B cell (primary cell): ENCODE results near the gene IL20RB. TPM values are rescaled to one million over a fixed set of nuclear protein-coding genes. Genes with fewer than 3 reads are reported as not detected.

Experiments used
- ATAC-seq: fragments of 200-7000 bp; cut with Tn5 transposase; one replicate; pipeline ENCODE4 v1.10.0; 2021; ENCODE audit warnings: low read depth, mild to moderate bottlenecking, moderate number of reproducible peaks, moderate library complexity
- CTCF ChIA-PET: fragments of 350-600 bp; sonication (Branson Sonifier 250); formaldehyde crosslinking; loops from one replicate; lab custom pipeline; 2021; ENCODE audit warnings: antibody characterized with exemption, inconsistent platforms; lab: Charles Lee
- POLR2A ChIA-PET: fragments of 350-600 bp; sonication (Branson Sonifier 250); formaldehyde crosslinking; loops from one replicate; lab custom pipeline; 2021; ENCODE audit warnings: antibody characterized with exemption; lab: Charles Lee
- DNase-seq: peaks from one replicate; pipeline ENCODE4 v3.0.0; 2013
- H2AFZ ChIP-seq: 2 replicates; pipeline ENCODE4 v1.6.1; 2012; ENCODE audit warnings: mild to moderate bottlenecking, low read depth, low read length; ENCODE audit not compliant: insufficient read depth, poor library complexity, severe bottlenecking
- H3K27ac ChIP-seq, 2 donors: 1 replicate in 1 of 2; 2 replicates in 1 of 2; pipeline ENCODE4 v1.5.1; 2012 to 2013; ENCODE audit warnings: low read length in 2 of 2, mild to moderate bottlenecking in 2 of 2, moderate library complexity in 1 of 2
- H3K27me3 ChIP-seq, 4 experiments: fragments of 200-600 bp in 1 of 4; sonication (generic) in 1 of 4; replicated peaks in 1 of 4; 1 replicate in 2 of 4; 2 replicates in 2 of 4; pipeline versions ENCODE4 v1.6.1 to v1.7.0; 2013 to 2016; ENCODE audit warnings: low read length in 3 of 4, mild to moderate bottlenecking in 2 of 4, mixed read lengths in 1 of 4, moderate library complexity in 1 of 4; ENCODE audit not compliant: insufficient read depth in 4 of 4, control insufficient read depth in 3 of 4; ENCODE audit errors: control extremely low read depth in 1 of 4
- H3K36me3 ChIP-seq, 2 experiments: replicated peaks in 1 of 2; 1 replicate in 1 of 2; 2 replicates in 1 of 2; pipeline versions ENCODE4 v1.6.1 to v1.7.1; 2013; ENCODE audit warnings: low read length in 1 of 2; ENCODE audit not compliant: insufficient read depth in 2 of 2, control insufficient read depth in 1 of 2; ENCODE audit errors: control extremely low read depth in 1 of 2, extremely low read depth in 1 of 2
- H3K4me1 ChIP-seq, 2 donors: fragments of 200-600 bp in 1 of 2; sonication (generic) in 1 of 2; 1 replicate in 1 of 2; 2 replicates in 1 of 2; pipeline versions ENCODE4 v1.5.1 to v1.6.1; 2013 to 2017; ENCODE audit warnings: low read length in 2 of 2; ENCODE audit not compliant: control insufficient read depth in 2 of 2, insufficient read depth in 2 of 2
- H3K4me2 ChIP-seq: replicated peaks from 2 replicates; pipeline ENCODE3; 2012; ENCODE audit warnings: mild to moderate bottlenecking, low read depth, low read length; ENCODE audit not compliant: poor library complexity, severe bottlenecking
- H3K4me3 ChIP-seq, 5 experiments: fragments of 200-600 bp in 1 of 5; sonication (generic) in 1 of 5; 1 replicate in 3 of 5; 2 replicates in 2 of 5; pipeline versions ENCODE4 v1.5.1 to v1.7.0; 2011 to 2016; ENCODE audit warnings: low read length in 4 of 5, mild to moderate bottlenecking in 4 of 5, low read depth in 2 of 5, control low read depth in 1 of 5, moderate library complexity in 1 of 5; ENCODE audit not compliant: insufficient read depth in 1 of 5; ENCODE audit errors: control extremely low read depth in 1 of 5, extremely low read depth in 1 of 5
- H3K79me2 ChIP-seq: fragments of 200-600 bp; sonication (generic); one replicate; pipeline ENCODE4 v1.6.0; 2016; ENCODE audit warnings: low read length; ENCODE audit not compliant: control insufficient read depth, insufficient read depth
- H3K9ac ChIP-seq: fragments of 200-600 bp; sonication (generic); 2 replicates; pipeline ENCODE4 v1.6.1; 2017; ENCODE audit warnings: mild to moderate bottlenecking, low read length, moderate library complexity
- H3K9me3 ChIP-seq, 3 donors: one replicate each; pipeline versions ENCODE4 v1.6.1 to v1.7.1; 2013; ENCODE audit warnings: low read length in 2 of 3; ENCODE audit not compliant: control insufficient read depth in 2 of 3, insufficient read depth in 1 of 3; ENCODE audit errors: control extremely low read depth in 1 of 3
- H4K20me1 ChIP-seq: 2 replicates; pipeline ENCODE4 v1.6.0; 2012; ENCODE audit warnings: mild to moderate bottlenecking, low read length; ENCODE audit not compliant: insufficient read depth, control insufficient read depth, poor library complexity, severe bottlenecking
- H3K27ac Mint-ChIP-seq: one replicate; pipeline ENCODE4 v1.8.0; 2021; ENCODE audit warnings: mixed read lengths
- H3K27me3 Mint-ChIP-seq: one replicate; pipeline ENCODE4 v1.8.0; 2021; ENCODE audit warnings: mixed read lengths
- H3K4me1 Mint-ChIP-seq: one replicate; pipeline ENCODE4 v1.8.0; 2021; ENCODE audit warnings: mixed read lengths
- H3K4me3 Mint-ChIP-seq: one replicate; pipeline ENCODE4 v1.8.0; 2021; ENCODE audit warnings: mixed read lengths
- H3K9me3 Mint-ChIP-seq: one replicate; pipeline ENCODE4 v1.8.0; 2022; ENCODE audit warnings: mixed read lengths; ENCODE audit not compliant: insufficient read depth
- CTCF ChIP-seq: fragments of 200-600 bp; IDR thresholded peaks from one replicate; pipeline ENCODE4 v1.8.0; 2022; ENCODE audit warnings: antibody characterized with exemption, mild to moderate bottlenecking
- EZH2 ChIP-seq: IDR thresholded peaks from 2 replicates; pipeline ENCODE4 v1.6.1; 2012; ENCODE audit warnings: borderline replicate concordance, low read depth, mild to moderate bottlenecking, moderate library complexity, low read length; ENCODE audit not compliant: insufficient read depth, poor library complexity, severe bottlenecking
- WGBS: methylation state at CpG from one replicate; pipeline ENCODE4 v1.1.5; 2013; ENCODE audit warnings: missing lambda C conversion rate; ENCODE audit not compliant: insufficient coverage; 5-methylcytosine and 5-hydroxymethylcytosine counted together
- intact Hi-C: fragments of 100-400 bp; cut with micrococcal nuclease; formaldehyde crosslinking; loops from one replicate; pipeline ENCODE4 v1.10.0; 2022
- polyA minus RNA-seq: library from RNA; depleted of rRNA, polyadenylated mRNA; stranded (reverse); fragments of >200 nt; gene quantifications from 2 replicates; pipeline ENCODE4 v1.2.3, GENCODE V29; 2012
- polyA plus RNA-seq: library from polyadenylated mRNA; depleted of rRNA; stranded (reverse); fragments of >200 nt; gene quantifications from 2 replicates; pipeline ENCODE4 v1.2.3, GENCODE V29; 2012
- total RNA-seq, 2 donors: library from RNA; stranded (reverse); fragments of 120-200 nt in 1 of 2; gene quantifications; 1 replicate in 1 of 2; 2 replicates in 1 of 2; pipeline versions ENCODE4 v1.2.3 to v1.2.4, GENCODE V29; 2013 to 2022

Gene IL20RB
- 0.84 and 1.5 TPM in 2 replicates for total RNA-seq
- 0.28 TPM for total RNA-seq (2013)
- polyA plus RNA-seq = 0.22 and 0.58 TPM in 2 replicates
- polyA minus RNA-seq = 1.4 and 2.4 TPM in 2 replicates

- intact Hi-C loops = no loop called here
- Histone ChIP-seq H3K9me3 (no peaks in the 10 kb centered on the region), H3K4me3 (no peak within 1 kb of the TSS), H3K9ac (no peak within 1 kb of the TSS), H3K4me1 (no peaks in the 10 kb centered on the region), H3K27me3 (no peaks in the 10 kb centered on the region), H3K79me2 (no peaks in the 10 kb centered on the region), H3K4me2 (no peak within 1 kb of the TSS), H4K20me1 (no peaks in the 10 kb centered on the region), H2AFZ (no peak within 1 kb of the TSS), H3K36me3 (peaks cover 0 to 2% of the 10 kb centered on the region in 2 experiments), H3K27ac (no peak within 1 kb of the TSS)
- Mint-ChIP-seq H3K4me3 (no peak within 1 kb of the TSS), H3K9me3 (no peaks in the 10 kb centered on the region), H3K27ac (no peak within 1 kb of the TSS), H3K27me3 (no peaks in the 10 kb centered on the region), H3K4me1 (peaks cover 7% of the 10 kb centered on the region)
- DNase-seq = no peak
- TF ChIP-seq CTCF (no peak), EZH2 (no peak)
- ATAC-seq = no peak
- WGBS = 100% methylated on average over 5 of the region's 7 CpGs
- ChIA-PET POLR2A (no interaction called here), CTCF (no interaction called here)
Observed at GRCh38 chr3:136957751-136958288, at the start of gene IL20RB. Gene IL20RB (plus strand): TSS chr3:136957983. CDS start chr3:136958114, 131 bp downstream.

GRCh38 chr3:136908297-136908696, 49.5 kb upstream of the IL20RB start:
- TF ChIP-seq EZH2 (no peak), CTCF (no peak)
- no peaks in the 10 kb centered on the region for H3K27me3 ChIP-seq
- H3K4me2 ChIP-seq = no peak overlapping the region
- 92% methylated on average over 1 of the region's 2 CpGs for WGBS
- peaks cover 66% of the 10 kb centered on the region for H3K4me1 Mint-ChIP-seq
- H3K9me3 Mint-ChIP-seq = peaks cover 6% of the 10 kb centered on the region
- H3K4me1 ChIP-seq = peaks cover 33 to 35% of the 10 kb centered on the region in 2 donors
- POLR2A ChIA-PET = no interaction called here
- no peak overlapping the region for H3K4me3 ChIP-seq
- no peak for ATAC-seq
- peaks cover 0 to 9% of the 10 kb centered on the region in 2 experiments for H3K36me3 ChIP-seq
- H3K9ac ChIP-seq = no peak overlapping the region
- peak overlapping the region in 1 of 2 donors; percentile 66 for H3K27ac ChIP-seq
- no peak overlapping the region for H2AFZ ChIP-seq
- peaks cover 0 to 35% (median 18%) of the 10 kb centered on the region in 3 donors for H3K9me3 ChIP-seq
- H4K20me1 ChIP-seq = peaks cover 61% of the 10 kb centered on the region
- no peak overlapping the region for H3K27ac Mint-ChIP-seq
- no peak for DNase-seq
- no peaks in the 10 kb centered on the region for H3K27me3 Mint-ChIP-seq
- H3K79me2 ChIP-seq = peaks cover 97% of the 10 kb centered on the region
- peak overlapping the region; percentile 21 for H3K4me3 Mint-ChIP-seq
- CTCF ChIA-PET = no interaction called here
- intact Hi-C loops = no loop called here
